ENCODE measurements around the gene SDHA.
"Not testable (repeated sequence)": the region's sequence is repeated elsewhere in the genome, so short reads cannot be mapped to it uniquely, and the experiment has no call there.

Gene SDHA

GRCh38 chr5:243683-244367 lies 25.7 kb downstream of the SDHA start:
- H3K4me3 ChIP-seq (replicated peaks; ENCODE audit: low read depth, low read length); DNase-seq (ENCODE audit: low read depth): not testable (repeated sequence)

GRCh38 chr5:245717-246116 lies 27.6 kb downstream of the SDHA start:
- H3K4me3 ChIP-seq (replicated peaks; ENCODE audit: low read depth, low read length); DNase-seq (ENCODE audit: low read depth): not testable (repeated sequence)

GRCh38 chr5:250396-250795 lies 32.3 kb downstream of the SDHA start:
- not testable (repeated sequence) for H3K4me3 ChIP-seq (replicated peaks; ENCODE audit: low read depth, low read length); DNase-seq (ENCODE audit: low read depth)

GRCh38 chr5:251016-251415 lies 32.9 kb downstream of the SDHA start:
- H3K4me3 ChIP-seq (replicated peaks; ENCODE audit: low read depth, low read length); DNase-seq (ENCODE audit: low read depth): not testable (repeated sequence)

DNA sequence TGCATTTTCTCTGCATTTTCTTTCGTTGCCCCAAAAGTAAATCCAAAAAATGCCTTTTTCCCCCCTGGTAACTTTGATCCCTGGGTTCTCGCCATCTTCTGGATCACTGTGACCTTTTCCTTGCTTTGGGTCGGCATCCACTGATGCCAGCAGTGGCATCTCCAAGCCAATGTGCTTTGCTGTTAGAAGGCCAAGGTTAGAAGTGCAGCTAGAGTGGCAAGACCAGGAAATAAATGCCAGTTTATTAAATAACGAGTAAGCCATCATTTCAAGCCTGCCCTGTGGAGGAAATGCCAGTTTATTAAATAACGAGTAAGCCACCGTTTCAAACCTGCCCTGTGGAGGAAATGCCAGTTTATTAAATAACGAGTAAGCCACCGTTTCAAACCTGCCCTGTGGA lies 33.4 kb downstream of the SDHA start:
- DNase-seq (ENCODE audit: low read depth); H3K4me3 ChIP-seq (replicated peaks; ENCODE audit: low read depth, low read length): not testable (repeated sequence)

GRCh38 chr5:251975-252374 lies 33.9 kb downstream of the SDHA start:
- H3K4me3 ChIP-seq (replicated peaks; ENCODE audit: low read depth, low read length); DNase-seq (ENCODE audit: low read depth): not testable (repeated sequence)

- no peak overlapping the region for H3K4me3 ChIP-seq (replicated peaks; ENCODE audit: low read depth, low read length)
- DNase-seq (ENCODE audit: low read depth), result no peak
- TF ChIP-seq, protein P1, sequence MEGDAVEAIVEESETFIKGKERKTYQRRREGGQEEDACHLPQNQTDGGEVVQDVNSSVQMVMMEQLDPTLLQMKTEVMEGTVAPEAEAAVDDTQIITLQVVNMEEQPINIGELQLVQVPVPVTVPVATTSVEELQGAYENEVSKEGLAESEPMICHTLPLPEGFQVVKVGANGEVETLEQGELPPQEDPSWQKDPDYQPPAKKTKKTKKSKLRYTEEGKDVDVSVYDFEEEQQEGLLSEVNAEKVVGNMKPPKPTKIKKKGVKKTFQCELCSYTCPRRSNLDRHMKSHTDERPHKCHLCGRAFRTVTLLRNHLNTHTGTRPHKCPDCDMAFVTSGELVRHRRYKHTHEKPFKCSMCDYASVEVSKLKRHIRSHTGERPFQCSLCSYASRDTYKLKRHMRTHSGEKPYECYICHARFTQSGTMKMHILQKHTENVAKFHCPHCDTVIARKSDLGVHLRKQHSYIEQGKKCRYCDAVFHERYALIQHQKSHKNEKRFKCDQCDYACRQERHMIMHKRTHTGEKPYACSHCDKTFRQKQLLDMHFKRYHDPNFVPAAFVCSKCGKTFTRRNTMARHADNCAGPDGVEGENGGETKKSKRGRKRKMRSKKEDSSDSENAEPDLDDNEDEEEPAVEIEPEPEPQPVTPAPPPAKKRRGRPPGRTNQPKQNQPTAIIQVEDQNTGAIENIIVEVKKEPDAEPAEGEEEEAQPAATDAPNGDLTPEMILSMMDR (IDR thresholded peaks at IDR 0.05; ENCODE audit: low read length, missing control alignments), result no peak
These were observed 34.4 kb downstream of the SDHA start for GRCh38 chr5:252546-252945.

DNA sequence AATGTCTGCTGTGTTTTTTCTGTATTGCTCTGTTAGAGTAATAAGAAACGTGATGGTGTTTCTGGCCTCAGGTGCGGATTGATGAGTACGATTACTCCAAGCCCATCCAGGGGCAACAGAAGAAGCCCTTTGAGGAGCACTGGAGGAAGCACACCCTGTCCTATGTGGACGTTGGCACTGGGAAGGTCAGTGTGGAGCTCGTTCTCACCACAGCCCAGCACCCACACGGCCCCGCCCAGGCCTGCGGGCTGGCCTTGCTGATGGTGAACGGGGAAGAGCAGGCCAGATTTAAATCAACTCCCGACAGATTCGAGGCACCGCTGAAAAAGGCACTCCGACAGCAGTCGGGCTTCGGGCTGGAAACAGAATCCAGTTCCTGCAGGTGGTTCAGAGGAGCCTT lies 36.2 kb downstream of the SDHA start:
- DNase-seq (ENCODE audit: low read depth); H3K4me3 ChIP-seq (replicated peaks; ENCODE audit: low read depth, low read length): not testable (repeated sequence)

- DNase-seq (ENCODE audit: low read depth); H3K4me3 ChIP-seq (replicated peaks; ENCODE audit: low read depth, low read length): not testable (repeated sequence)
These were observed 37.0 kb downstream of the SDHA start for GRCh38 chr5:255116-255515.

DNA sequence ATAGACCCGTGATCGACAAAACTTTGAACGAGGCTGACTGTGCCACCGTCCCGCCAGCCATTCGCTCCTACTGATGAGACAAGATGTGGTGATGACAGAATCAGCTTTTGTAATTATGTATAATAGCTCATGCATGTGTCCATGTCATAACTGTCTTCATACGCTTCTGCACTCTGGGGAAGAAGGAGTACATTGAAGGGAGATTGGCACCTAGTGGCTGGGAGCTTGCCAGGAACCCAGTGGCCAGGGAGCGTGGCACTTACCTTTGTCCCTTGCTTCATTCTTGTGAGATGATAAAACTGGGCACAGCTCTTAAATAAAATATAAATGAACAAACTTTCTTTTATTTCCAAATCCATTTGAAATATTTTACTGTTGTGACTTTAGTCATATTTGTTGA lies 38.2 kb downstream of the SDHA start:
- DNase-seq (ENCODE audit: low read depth); H3K4me3 ChIP-seq (replicated peaks; ENCODE audit: low read depth, low read length): not testable (repeated sequence)

GRCh38 chr5:257148-257547 lies 39.0 kb downstream of the SDHA start:
- TF ChIP-seq, protein P1 (IDR thresholded peaks at IDR 0.05; ENCODE audit: low read length, missing control alignments), result no peak
- H3K4me3 ChIP-seq (replicated peaks; ENCODE audit: low read depth, low read length), result no peak overlapping the region
- no peak for DNase-seq (ENCODE audit: low read depth)

- H3K4me3 ChIP-seq (replicated peaks; ENCODE audit: low read depth, low read length), result not testable (repeated sequence)
- DNase-seq (ENCODE audit: low read depth), result peak; percentile 98
These were observed 45.3 kb downstream of the SDHA start for GRCh38 chr5:263275-263974.
